GM23338 (cell line): ENCODE data around the gene GMNC. TPM values are rescaled to one million over a fixed set of nuclear protein-coding genes. Genes with fewer than 3 reads are reported as not detected.

Experiments
- ATAC-seq: fragments of 200-7000 bp; cut with Tn5 transposase; 3 replicates; pipeline ENCODE4 v1.9.1; 2020
- DNase-seq: peaks from one replicate; pipeline ENCODE4 v3.0.0-alpha.2; 2015; ENCODE audit warnings: low spot score
- H2AFZ ChIP-seq: fragments of 200-600 bp; sonication (generic); 2 replicates; pipeline ENCODE4 v1.8.0; 2016; ENCODE audit warnings: antibody characterized with exemption, mild to moderate bottlenecking, moderate library complexity
- H3F3A ChIP-seq: fragments of 200-600 bp; sonication (generic); replicated peaks from 2 replicates; pipeline ENCODE4 v1.8.0; 2017; ENCODE audit warnings: antibody characterized with exemption, mixed run types, low read depth
- H3K27ac ChIP-seq: fragments of 200-600 bp; sonication (generic); 2 replicates; pipeline ENCODE4 v1.6.1; 2016; ENCODE audit warnings: low read depth
- H3K27me3 ChIP-seq: fragments of 200-600 bp; sonication (generic); 2 replicates; pipeline ENCODE4 v1.8.0; 2016; ENCODE audit warnings: mild to moderate bottlenecking, mixed run types, moderate library complexity; ENCODE audit not compliant: insufficient read depth
- H3K36me3 ChIP-seq: fragments of 200-600 bp; sonication (generic); 2 replicates; pipeline ENCODE4 v1.8.0; 2016; ENCODE audit warnings: mild to moderate bottlenecking; ENCODE audit not compliant: insufficient read depth
- H3K4me1 ChIP-seq: fragments of 200-600 bp; sonication (generic); 2 replicates; pipeline ENCODE4 v1.8.0; 2016; ENCODE audit warnings: mild to moderate bottlenecking, moderate library complexity; ENCODE audit not compliant: insufficient read depth
- H3K4me2 ChIP-seq: fragments of 200-600 bp; sonication (generic); 2 replicates; pipeline ENCODE4 v1.7.1; 2017; ENCODE audit warnings: mixed run types
- H3K4me3 ChIP-seq: fragments of 200-600 bp; sonication (generic); 2 replicates; pipeline ENCODE4 v1.6.1; 2016; ENCODE audit warnings: mixed run types
- H3K79me2 ChIP-seq: fragments of 200-600 bp; sonication (generic); replicated peaks from 2 replicates; pipeline ENCODE4 v1.8.0; 2017; ENCODE audit warnings: mild to moderate bottlenecking; ENCODE audit not compliant: insufficient read depth
- H3K9me2 ChIP-seq: fragments of 200-600 bp; sonication (generic); 2 replicates; pipeline ENCODE4 v1.8.0; 2017; ENCODE audit not compliant: insufficient read depth
- H4K20me1 ChIP-seq: fragments of 200-600 bp; sonication (generic); replicated peaks from 2 replicates; pipeline ENCODE4 v1.8.0; 2017; ENCODE audit warnings: mild to moderate bottlenecking; ENCODE audit not compliant: insufficient read depth
- H3K27ac Mint-ChIP-seq: 2 replicates; pipeline ENCODE4 v1.8.0; 2020; ENCODE audit warnings: inconsistent platforms, mild to moderate bottlenecking, moderate library complexity, mixed read lengths
- H3K27me3 Mint-ChIP-seq: 3 replicates; pipeline ENCODE4 v1.8.0; 2022; ENCODE audit warnings: low read depth, mild to moderate bottlenecking, moderate library complexity, mixed read lengths, inconsistent platforms; ENCODE audit not compliant: insufficient read depth, poor library complexity
- H3K36me3 Mint-ChIP-seq: 3 replicates; pipeline ENCODE4 v1.8.0; 2021; ENCODE audit warnings: low read depth, mild to moderate bottlenecking, inconsistent platforms, moderate library complexity, mixed read lengths
- H3K4me1 Mint-ChIP-seq: 3 replicates; pipeline ENCODE4 v1.8.0; 2020; ENCODE audit warnings: mild to moderate bottlenecking, inconsistent platforms, mixed read lengths
- H3K4me3 Mint-ChIP-seq: 3 replicates; pipeline ENCODE4 v1.8.0; 2021; ENCODE audit warnings: moderate library complexity, mild to moderate bottlenecking, inconsistent platforms, mixed read lengths
- H3K9me3 Mint-ChIP-seq: 3 replicates; pipeline ENCODE4 v1.8.0; 2020; ENCODE audit warnings: moderate library complexity, mild to moderate bottlenecking, inconsistent platforms, mixed read lengths
- CREB1 ChIP-seq: fragments of 250-450 bp; sonication (Bioruptor Pico); IDR thresholded peaks from 2 replicates; pipeline ENCODE4 v1.5.0; 2020; ENCODE audit warnings: low read depth, mild to moderate bottlenecking, moderate library complexity
- EZH2 ChIP-seq: fragments of 200-600 bp; sonication (generic); IDR thresholded peaks from one replicate; pipeline ENCODE4 v1.8.0; 2017; ENCODE audit warnings: antibody characterized with exemption, mild to moderate bottlenecking, low read depth; ENCODE audit not compliant: unreplicated experiment
- EZH2phosphoT487 ChIP-seq: fragments of 200-600 bp; sonication (generic); IDR thresholded peaks from one replicate; pipeline ENCODE4 v1.8.1; 2018; ENCODE audit warnings: antibody characterized with exemption; ENCODE audit not compliant: unreplicated experiment
- JUNB ChIP-seq: IDR thresholded peaks from one replicate; pipeline ENCODE4 v1.6.1; 2016; ENCODE audit warnings: antibody characterized with exemption; ENCODE audit not compliant: unreplicated experiment
- STAT1 ChIP-seq: IDR thresholded peaks from one replicate; pipeline ENCODE4 v1.6.1; 2016; ENCODE audit warnings: antibody characterized with exemption; ENCODE audit not compliant: unreplicated experiment
- ZNF331 ChIP-seq: fragments of 250-450 bp; sonication (Bioruptor Pico); IDR thresholded peaks from 2 replicates; pipeline ENCODE4 v1.5.0; 2020; ENCODE audit warnings: low read depth, mild to moderate bottlenecking, moderate library complexity
- polyA plus RNA-seq: library from polyadenylated mRNA; unstranded; fragments of >200 nt; fragmentation: Nextera tagmentation; extraction: Ambion mirVana; gene quantifications from 2 replicates; pipeline ENCODE4 v1.2.1, GENCODE V29; 2016
- total RNA-seq: library from RNA; depleted of rRNA; stranded (reverse); fragments of >200 nt; shearing (Covaris generic); gene quantifications from 2 replicates; pipeline ENCODE4 v1.2.3, GENCODE V29; 2014
- TF ChIP-seq, protein P1 (sequence below): IDR thresholded peaks from one replicate; pipeline ENCODE4 v1.6.1; 2018; ENCODE audit warnings: antibody characterized with exemption; ENCODE audit not compliant: unreplicated experiment
- TF ChIP-seq, protein P2 (sequence below): fragments of 250-450 bp; sonication (Bioruptor Pico); IDR thresholded peaks from 2 replicates; pipeline ENCODE4 v1.5.0; 2020; ENCODE audit warnings: mild to moderate bottlenecking, moderate library complexity
- TF ChIP-seq, protein P3 (sequence below), 2 experiments: fragments of 200-600 bp in 1 of 2; sonication (generic) in 1 of 2; conservative IDR thresholded peaks; 2 replicates each; pipeline versions ENCODE4 v1.5.1 to v1.6.1; 2016 to 2017; ENCODE audit warnings: antibody characterized with exemption in 2 of 2, low read depth in 2 of 2, mild to moderate bottlenecking in 2 of 2, moderate library complexity in 1 of 2
- TF ChIP-seq, protein P4 (sequence below): IDR thresholded peaks from 2 replicates; pipeline ENCODE4 v1.6.1; 2016; ENCODE audit warnings: antibody characterized with exemption

Gene GMNC
- total and polyA plus RNA-seq, 2 experiments from 2014 or later: 0.13 to 0.31 TPM

DNA sequence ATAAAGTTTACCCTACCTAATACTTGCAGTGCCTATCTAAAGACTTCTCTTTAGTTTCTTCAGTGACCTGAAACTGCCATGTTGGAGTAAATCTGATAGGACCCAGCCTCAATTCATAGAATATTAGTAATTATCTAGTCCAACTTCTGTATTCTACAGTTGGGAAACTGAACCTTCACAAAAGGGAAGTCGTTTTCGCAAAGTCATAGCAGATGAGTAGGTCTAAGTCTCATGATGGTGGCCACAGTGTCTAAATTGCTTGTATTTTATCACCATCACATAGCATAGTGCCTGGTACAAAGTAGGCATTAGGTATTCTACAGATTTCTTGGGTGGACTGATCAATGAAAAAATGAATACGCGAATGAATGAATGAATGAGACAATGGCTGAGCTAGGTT, 8.4 kb downstream of the GMNC start:
- H3K4me3 ChIP-seq: no peak overlapping the region
- DNase-seq: no peak
- H3K79me2 ChIP-seq: no peaks in the 10 kb centered on the region
- no peak for ATAC-seq
- no peak overlapping the region for H3K27ac Mint-ChIP-seq
- no peaks in the 10 kb centered on the region for H3K9me3 Mint-ChIP-seq
- no peak overlapping the region for H3K4me3 Mint-ChIP-seq
- no peaks in the 10 kb centered on the region for H3K9me2 ChIP-seq
- TF ChIP-seq, protein P1, sequence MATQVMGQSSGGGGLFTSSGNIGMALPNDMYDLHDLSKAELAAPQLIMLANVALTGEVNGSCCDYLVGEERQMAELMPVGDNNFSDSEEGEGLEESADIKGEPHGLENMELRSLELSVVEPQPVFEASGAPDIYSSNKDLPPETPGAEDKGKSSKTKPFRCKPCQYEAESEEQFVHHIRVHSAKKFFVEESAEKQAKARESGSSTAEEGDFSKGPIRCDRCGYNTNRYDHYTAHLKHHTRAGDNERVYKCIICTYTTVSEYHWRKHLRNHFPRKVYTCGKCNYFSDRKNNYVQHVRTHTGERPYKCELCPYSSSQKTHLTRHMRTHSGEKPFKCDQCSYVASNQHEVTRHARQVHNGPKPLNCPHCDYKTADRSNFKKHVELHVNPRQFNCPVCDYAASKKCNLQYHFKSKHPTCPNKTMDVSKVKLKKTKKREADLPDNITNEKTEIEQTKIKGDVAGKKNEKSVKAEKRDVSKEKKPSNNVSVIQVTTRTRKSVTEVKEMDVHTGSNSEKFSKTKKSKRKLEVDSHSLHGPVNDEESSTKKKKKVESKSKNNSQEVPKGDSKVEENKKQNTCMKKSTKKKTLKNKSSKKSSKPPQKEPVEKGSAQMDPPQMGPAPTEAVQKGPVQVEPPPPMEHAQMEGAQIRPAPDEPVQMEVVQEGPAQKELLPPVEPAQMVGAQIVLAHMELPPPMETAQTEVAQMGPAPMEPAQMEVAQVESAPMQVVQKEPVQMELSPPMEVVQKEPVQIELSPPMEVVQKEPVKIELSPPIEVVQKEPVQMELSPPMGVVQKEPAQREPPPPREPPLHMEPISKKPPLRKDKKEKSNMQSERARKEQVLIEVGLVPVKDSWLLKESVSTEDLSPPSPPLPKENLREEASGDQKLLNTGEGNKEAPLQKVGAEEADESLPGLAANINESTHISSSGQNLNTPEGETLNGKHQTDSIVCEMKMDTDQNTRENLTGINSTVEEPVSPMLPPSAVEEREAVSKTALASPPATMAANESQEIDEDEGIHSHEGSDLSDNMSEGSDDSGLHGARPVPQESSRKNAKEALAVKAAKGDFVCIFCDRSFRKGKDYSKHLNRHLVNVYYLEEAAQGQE: no peak
- TF ChIP-seq CREB1 (CRISPR knock-in tag) (no peak), ZNF331 (no peak), EZH2 (no peak), JUNB (no peak)
- peaks cover 19% of the 10 kb centered on the region for H3K4me1 ChIP-seq
- no peaks in the 10 kb centered on the region for H3F3A ChIP-seq
- peaks cover 36% of the 10 kb centered on the region for H3K27me3 ChIP-seq
- no peaks in the 10 kb centered on the region for H3K36me3 ChIP-seq
- H4K20me1 ChIP-seq: no peaks in the 10 kb centered on the region
- H3K36me3 Mint-ChIP-seq: no peaks in the 10 kb centered on the region
- H3K27ac ChIP-seq: no peak overlapping the region
- H3K4me2 ChIP-seq: no peak overlapping the region
- H3K27me3 Mint-ChIP-seq: peaks cover 7% of the 10 kb centered on the region
- peaks cover 29% of the 10 kb centered on the region for H3K4me1 Mint-ChIP-seq
- no peak overlapping the region for H2AFZ ChIP-seq

DNA sequence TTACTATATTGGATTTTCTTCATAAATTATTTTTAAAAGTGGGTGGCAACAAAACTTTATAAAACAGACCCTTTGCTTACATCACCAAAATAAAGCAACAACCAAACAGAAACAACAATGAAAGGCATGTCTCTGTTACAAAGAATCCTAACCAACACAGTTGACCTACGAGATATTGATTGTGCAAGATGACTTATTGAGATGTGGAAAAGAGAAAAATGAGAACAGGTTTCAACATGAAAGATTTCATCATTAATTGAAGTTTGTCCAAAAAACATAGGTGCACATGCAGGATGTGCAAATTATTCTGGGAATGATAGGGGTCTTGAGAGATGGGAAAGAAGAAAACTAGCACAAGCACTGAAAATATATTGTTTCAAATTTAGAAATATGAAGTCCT, 9.0 kb downstream of the GMNC start:
- H3K4me2 ChIP-seq: no peak overlapping the region
- H4K20me1 ChIP-seq: no peaks in the 10 kb centered on the region
- H2AFZ ChIP-seq: no peak overlapping the region
- Mint-ChIP-seq H3K36me3 (no peaks in the 10 kb centered on the region), H3K27me3 (peaks cover 7% of the 10 kb centered on the region), H3K4me1 (peaks cover 28% of the 10 kb centered on the region), H3K4me3 (no peak overlapping the region), H3K9me3 (no peaks in the 10 kb centered on the region), H3K27ac (no peak overlapping the region)
- H3K27me3 ChIP-seq: peaks cover 33% of the 10 kb centered on the region
- no peaks in the 10 kb centered on the region for H3K9me2 ChIP-seq
- no peaks in the 10 kb centered on the region for H3F3A ChIP-seq
- no peak for ATAC-seq
- 0 out of 2 replicates have a peak, but pooled peaks cover 16% of the 10 kb centered on the region for H3K4me1 ChIP-seq
- no peaks in the 10 kb centered on the region for H3K36me3 ChIP-seq
- H3K79me2 ChIP-seq: no peaks in the 10 kb centered on the region
- no peak overlapping the region for H3K4me3 ChIP-seq
- no peak overlapping the region for H3K27ac ChIP-seq
- DNase-seq: no peak
- TF ChIP-seq ZNF331: no peak
- TF ChIP-seq, protein P2, sequence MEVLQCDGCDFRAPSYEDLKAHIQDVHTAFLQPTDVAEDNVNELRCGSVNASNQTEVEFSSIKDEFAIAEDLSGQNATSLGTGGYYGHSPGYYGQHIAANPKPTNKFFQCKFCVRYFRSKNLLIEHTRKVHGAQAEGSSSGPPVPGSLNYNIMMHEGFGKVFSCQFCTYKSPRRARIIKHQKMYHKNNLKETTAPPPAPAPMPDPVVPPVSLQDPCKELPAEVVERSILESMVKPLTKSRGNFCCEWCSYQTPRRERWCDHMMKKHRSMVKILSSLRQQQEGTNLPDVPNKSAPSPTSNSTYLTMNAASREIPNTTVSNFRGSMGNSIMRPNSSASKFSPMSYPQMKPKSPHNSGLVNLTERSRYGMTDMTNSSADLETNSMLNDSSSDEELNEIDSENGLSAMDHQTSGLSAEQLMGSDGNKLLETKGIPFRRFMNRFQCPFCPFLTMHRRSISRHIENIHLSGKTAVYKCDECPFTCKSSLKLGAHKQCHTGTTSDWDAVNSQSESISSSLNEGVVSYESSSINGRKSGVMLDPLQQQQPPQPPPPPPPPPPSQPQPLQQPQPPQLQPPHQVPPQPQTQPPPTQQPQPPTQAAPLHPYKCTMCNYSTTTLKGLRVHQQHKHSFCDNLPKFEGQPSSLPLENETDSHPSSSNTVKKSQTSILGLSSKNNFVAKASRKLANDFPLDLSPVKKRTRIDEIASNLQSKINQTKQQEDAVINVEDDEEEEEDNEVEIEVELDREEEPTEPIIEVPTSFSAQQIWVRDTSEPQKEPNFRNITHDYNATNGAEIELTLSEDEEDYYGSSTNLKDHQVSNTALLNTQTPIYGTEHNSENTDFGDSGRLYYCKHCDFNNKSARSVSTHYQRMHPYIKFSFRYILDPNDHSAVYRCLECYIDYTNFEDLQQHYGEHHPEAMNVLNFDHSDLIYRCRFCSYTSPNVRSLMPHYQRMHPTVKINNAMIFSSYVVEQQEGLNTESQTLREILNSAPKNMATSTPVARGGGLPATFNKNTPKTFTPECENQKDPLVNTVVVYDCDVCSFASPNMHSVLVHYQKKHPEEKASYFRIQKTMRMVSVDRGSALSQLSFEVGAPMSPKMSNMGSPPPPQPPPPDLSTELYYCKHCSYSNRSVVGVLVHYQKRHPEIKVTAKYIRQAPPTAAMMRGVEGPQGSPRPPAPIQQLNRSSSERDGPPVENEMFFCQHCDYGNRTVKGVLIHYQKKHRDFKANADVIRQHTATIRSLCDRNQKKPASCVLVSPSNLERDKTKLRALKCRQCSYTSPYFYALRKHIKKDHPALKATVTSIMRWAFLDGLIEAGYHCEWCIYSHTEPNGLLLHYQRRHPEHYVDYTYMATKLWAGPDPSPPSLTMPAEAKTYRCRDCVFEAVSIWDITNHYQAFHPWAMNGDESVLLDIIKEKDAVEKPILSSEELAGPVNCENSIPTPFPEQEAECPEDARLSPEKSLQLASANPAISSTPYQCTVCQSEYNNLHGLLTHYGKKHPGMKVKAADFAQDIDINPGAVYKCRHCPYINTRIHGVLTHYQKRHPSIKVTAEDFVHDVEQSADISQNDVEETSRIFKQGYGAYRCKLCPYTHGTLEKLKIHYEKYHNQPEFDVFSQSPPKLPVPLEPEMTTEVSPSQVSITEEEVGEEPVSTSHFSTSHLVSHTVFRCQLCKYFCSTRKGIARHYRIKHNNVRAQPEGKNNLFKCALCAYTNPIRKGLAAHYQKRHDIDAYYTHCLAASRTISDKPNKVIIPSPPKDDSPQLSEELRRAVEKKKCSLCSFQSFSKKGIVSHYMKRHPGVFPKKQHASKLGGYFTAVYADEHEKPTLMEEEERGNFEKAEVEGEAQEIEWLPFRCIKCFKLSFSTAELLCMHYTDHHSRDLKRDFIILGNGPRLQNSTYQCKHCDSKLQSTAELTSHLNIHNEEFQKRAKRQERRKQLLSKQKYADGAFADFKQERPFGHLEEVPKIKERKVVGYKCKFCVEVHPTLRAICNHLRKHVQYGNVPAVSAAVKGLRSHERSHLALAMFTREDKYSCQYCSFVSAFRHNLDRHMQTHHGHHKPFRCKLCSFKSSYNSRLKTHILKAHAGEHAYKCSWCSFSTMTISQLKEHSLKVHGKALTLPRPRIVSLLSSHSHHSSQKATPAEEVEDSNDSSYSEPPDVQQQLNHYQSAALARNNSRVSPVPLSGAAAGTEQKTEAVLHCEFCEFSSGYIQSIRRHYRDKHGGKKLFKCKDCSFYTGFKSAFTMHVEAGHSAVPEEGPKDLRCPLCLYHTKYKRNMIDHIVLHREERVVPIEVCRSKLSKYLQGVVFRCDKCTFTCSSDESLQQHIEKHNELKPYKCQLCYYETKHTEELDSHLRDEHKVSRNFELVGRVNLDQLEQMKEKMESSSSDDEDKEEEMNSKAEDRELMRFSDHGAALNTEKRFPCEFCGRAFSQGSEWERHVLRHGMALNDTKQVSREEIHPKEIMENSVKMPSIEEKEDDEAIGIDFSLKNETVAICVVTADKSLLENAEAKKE (CRISPR knock-in tag): no peak
- TF ChIP-seq, protein P3, sequence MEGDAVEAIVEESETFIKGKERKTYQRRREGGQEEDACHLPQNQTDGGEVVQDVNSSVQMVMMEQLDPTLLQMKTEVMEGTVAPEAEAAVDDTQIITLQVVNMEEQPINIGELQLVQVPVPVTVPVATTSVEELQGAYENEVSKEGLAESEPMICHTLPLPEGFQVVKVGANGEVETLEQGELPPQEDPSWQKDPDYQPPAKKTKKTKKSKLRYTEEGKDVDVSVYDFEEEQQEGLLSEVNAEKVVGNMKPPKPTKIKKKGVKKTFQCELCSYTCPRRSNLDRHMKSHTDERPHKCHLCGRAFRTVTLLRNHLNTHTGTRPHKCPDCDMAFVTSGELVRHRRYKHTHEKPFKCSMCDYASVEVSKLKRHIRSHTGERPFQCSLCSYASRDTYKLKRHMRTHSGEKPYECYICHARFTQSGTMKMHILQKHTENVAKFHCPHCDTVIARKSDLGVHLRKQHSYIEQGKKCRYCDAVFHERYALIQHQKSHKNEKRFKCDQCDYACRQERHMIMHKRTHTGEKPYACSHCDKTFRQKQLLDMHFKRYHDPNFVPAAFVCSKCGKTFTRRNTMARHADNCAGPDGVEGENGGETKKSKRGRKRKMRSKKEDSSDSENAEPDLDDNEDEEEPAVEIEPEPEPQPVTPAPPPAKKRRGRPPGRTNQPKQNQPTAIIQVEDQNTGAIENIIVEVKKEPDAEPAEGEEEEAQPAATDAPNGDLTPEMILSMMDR (conservative IDR thresholded peaks at IDR 0.05; ENCODE audit: low read depth in 2 of 2): no peak
- TF ChIP-seq STAT1: no peak
- TF ChIP-seq JUNB: no peak
- TF ChIP-seq, protein P4, sequence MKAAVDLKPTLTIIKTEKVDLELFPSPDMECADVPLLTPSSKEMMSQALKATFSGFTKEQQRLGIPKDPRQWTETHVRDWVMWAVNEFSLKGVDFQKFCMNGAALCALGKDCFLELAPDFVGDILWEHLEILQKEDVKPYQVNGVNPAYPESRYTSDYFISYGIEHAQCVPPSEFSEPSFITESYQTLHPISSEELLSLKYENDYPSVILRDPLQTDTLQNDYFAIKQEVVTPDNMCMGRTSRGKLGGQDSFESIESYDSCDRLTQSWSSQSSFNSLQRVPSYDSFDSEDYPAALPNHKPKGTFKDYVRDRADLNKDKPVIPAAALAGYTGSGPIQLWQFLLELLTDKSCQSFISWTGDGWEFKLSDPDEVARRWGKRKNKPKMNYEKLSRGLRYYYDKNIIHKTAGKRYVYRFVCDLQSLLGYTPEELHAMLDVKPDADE: no peak
- TF ChIP-seq EZH2phosphoT487: no peak
